HG02623 (cell line): ENCODE results near the gene ANKRD65.
"Not testable (repeated sequence)": the region's sequence is repeated elsewhere in the genome, so short reads cannot be mapped to it uniquely, and the experiment has no call there.

ENCODE experiments used
- ATAC-seq: cut with Tn5 transposase; IDR thresholded peaks from one replicate; pipeline ENCODE4 v1.9.1; 2021; ENCODE audit warnings: moderate library complexity; ENCODE audit not compliant: unreplicated experiment

ANKRD65 gene

GRCh38 chr1:1373815-1374588, 47.1 kb downstream of the ANKRD65 start:
- no peak for ATAC-seq

GRCh38 chr1:1373051-1373814, 47.8 kb downstream of the ANKRD65 start:
- ATAC-seq = no peak

GRCh38 chr1:1371746-1372711, 49.0 kb downstream of the ANKRD65 start:
- ATAC-seq = no peak

- no peak for ATAC-seq
Observed at GRCh38 chr1:1371364-1371745, 49.7 kb downstream of the ANKRD65 start.

GRCh38 chr1:1370771-1371300, 50.2 kb downstream of the ANKRD65 start:
- no peak for ATAC-seq

- ATAC-seq = not testable (repeated sequence)
Observed at GRCh38 chr1:1370094-1370493, 51.0 kb downstream of the ANKRD65 start.
